ENCODE measurements around the gene GSTO2.

Gene GSTO2

DNA sequence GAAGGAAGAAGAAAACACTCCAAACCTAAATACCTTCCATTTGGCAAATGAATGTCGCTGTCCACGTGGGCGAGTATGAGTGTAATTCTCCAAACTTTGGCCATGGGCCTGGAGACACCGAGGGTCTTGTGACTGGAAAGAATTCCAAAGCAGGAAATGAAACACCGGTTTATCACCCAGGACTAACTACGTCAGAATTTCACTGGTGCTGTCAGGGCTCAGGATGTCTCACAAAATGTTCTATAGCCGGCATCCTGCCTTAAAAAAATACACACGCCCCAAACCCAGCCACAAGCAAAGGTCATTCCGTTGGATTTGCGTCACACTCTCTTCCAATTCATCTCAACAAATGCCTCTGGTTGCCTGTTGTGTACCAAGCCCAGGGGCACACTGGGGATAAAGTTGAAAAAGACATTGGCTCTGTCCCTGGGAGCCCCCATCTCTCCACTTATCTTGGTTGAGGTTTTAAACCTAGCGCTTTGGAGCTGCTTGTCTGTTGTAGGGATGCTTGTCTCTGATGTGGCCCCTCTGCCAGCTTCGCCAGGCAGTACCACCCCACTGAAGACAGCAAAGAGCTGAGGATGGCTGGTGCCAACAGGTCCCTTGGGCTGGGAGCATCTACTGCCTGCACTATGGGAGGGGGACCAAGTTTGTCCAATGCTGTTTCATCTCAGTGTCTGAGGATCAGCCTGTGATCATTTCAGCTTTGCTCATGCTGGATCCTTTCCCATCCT is 31.2 kb downstream of the GSTO2 start:
- H3K9ac ChIP-seq (ENCODE audit: low read depth, low read length, poor library complexity, severe bottlenecking) = no peak overlapping the region
- peak overlapping the region; percentile 19 for H3K4me2 ChIP-seq (ENCODE audit: low read depth, low read length, poor library complexity, severe bottlenecking)
- H2AFZ ChIP-seq (ENCODE audit: low read length) = no peak overlapping the region

DNA sequence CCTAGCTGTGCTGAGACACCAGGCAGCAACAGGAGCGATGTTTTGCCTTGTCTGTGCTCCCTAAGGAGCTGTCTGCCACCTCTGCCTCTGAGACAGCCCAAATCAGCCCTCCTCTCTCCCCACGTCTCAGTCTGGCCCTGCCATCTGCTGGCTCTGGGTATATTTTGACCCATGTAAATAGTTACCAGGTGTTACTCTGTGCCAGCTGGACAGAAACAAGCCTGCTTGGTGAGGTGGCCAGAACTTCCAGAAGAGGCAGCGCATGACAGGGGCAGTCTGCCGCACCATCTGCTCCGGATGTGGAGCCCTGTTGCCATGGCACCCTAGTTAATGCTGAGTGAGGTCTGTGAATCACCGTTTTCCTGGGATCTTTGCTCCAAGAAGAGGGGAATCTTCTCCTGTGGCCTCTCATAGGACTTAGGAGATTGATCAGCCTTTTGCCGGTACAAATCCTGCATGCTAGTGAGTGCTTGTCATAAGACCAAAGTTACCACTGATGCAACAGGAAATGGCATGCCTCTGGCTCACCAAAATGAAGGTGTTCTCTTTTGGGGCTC is 31.8 kb downstream of the GSTO2 start:
- no peak overlapping the region for H3K4me3 ChIP-seq (ENCODE audit: low read length, poor library complexity, severe bottlenecking)
- H3F3A ChIP-seq (ENCODE audit: low read depth) = no peaks in the 10 kb centered on the region
- H2AFZ ChIP-seq (ENCODE audit: low read length) = 0 out of 2 replicates have a peak overlapping the region, but pooled peaks have one; percentile 2

More for the DNA sequence above, 31.2 kb downstream of the GSTO2 start:
- no peaks in the 10 kb centered on the region for H3K79me2 ChIP-seq (ENCODE audit: insufficient read depth, low read length)
- H3K9me2 ChIP-seq (replicated peaks; ENCODE audit: low read depth, low read length) = no peaks in the 10 kb centered on the region
- H3F3A ChIP-seq (ENCODE audit: low read depth) = no peaks in the 10 kb centered on the region
- no peaks in the 10 kb centered on the region for H3K9me3 ChIP-seq (ENCODE audit: insufficient read depth, low read depth, low read length)
- no peak overlapping the region for H3K4me3 ChIP-seq (ENCODE audit: low read length, poor library complexity, severe bottlenecking)
- H3K4me1 ChIP-seq (ENCODE audit: insufficient read depth, low read length, poor library complexity, severe bottlenecking) = peaks cover 6% of the 10 kb centered on the region
- no peaks in the 10 kb centered on the region for H3K27me3 ChIP-seq (ENCODE audit: insufficient read depth, low read length, poor library complexity, severe bottlenecking)
- TF ChIP-seq EZH2phosphoT487 (IDR thresholded peaks at IDR 0.05; ENCODE audit: borderline replicate concordance) (no peak), CTCF (conservative IDR thresholded peaks at IDR 0.05; ENCODE audit: low read length) (no peak)
- H4K20me1 ChIP-seq (ENCODE audit: insufficient read depth, low read length, poor library complexity, severe bottlenecking) = no peaks in the 10 kb centered on the region
- H3K36me3 ChIP-seq (ENCODE audit: insufficient read depth, low read length) = no peaks in the 10 kb centered on the region

GRCh38 chr10:104301907-104302690 is 33.1 kb downstream of the GSTO2 start:
- peaks cover 6% of the 10 kb centered on the region for H3K4me1 ChIP-seq (ENCODE audit: insufficient read depth, low read length, poor library complexity, severe bottlenecking)
- H3K9ac ChIP-seq (ENCODE audit: low read depth, low read length, poor library complexity, severe bottlenecking) = no peak overlapping the region
- no peak overlapping the region for H3K4me2 ChIP-seq (ENCODE audit: low read depth, low read length, poor library complexity, severe bottlenecking)
- TF ChIP-seq EZH2phosphoT487 (IDR thresholded peaks at IDR 0.05; ENCODE audit: borderline replicate concordance) (no peak), CTCF (conservative IDR thresholded peaks at IDR 0.05; ENCODE audit: low read length) (no peak)
- H3K27me3 ChIP-seq (ENCODE audit: insufficient read depth, low read length, poor library complexity, severe bottlenecking) = no peaks in the 10 kb centered on the region
- H3K79me2 ChIP-seq (ENCODE audit: insufficient read depth, low read length) = no peaks in the 10 kb centered on the region
- no peak overlapping the region for H3K4me3 ChIP-seq (ENCODE audit: low read length, poor library complexity, severe bottlenecking)
- H3K36me3 ChIP-seq (ENCODE audit: insufficient read depth, low read length) = no peaks in the 10 kb centered on the region
- H3K9me2 ChIP-seq (replicated peaks; ENCODE audit: low read depth, low read length) = no peaks in the 10 kb centered on the region
- no peak overlapping the region for H2AFZ ChIP-seq (ENCODE audit: low read length)
- no peaks in the 10 kb centered on the region for H3K9me3 ChIP-seq (ENCODE audit: insufficient read depth, low read depth, low read length)
- H3F3A ChIP-seq (ENCODE audit: low read depth) = no peaks in the 10 kb centered on the region
- no peaks in the 10 kb centered on the region for H4K20me1 ChIP-seq (ENCODE audit: insufficient read depth, low read length, poor library complexity, severe bottlenecking)

More for the DNA sequence above, 31.8 kb downstream of the GSTO2 start:
- Histone ChIP-seq H3K9ac (ENCODE audit: low read depth, low read length, poor library complexity, severe bottlenecking) (no peak overlapping the region), H3K36me3 (ENCODE audit: insufficient read depth, low read length) (no peaks in the 10 kb centered on the region), H3K27me3 (ENCODE audit: insufficient read depth, low read length, poor library complexity, severe bottlenecking) (no peaks in the 10 kb centered on the region), H3K79me2 (ENCODE audit: insufficient read depth, low read length) (no peaks in the 10 kb centered on the region), H4K20me1 (ENCODE audit: insufficient read depth, low read length, poor library complexity, severe bottlenecking) (no peaks in the 10 kb centered on the region), H3K9me2 (replicated peaks; ENCODE audit: low read depth, low read length) (no peaks in the 10 kb centered on the region), H3K9me3 (ENCODE audit: insufficient read depth, low read depth, low read length) (no peaks in the 10 kb centered on the region), H3K4me1 (ENCODE audit: insufficient read depth, low read length, poor library complexity, severe bottlenecking) (peaks cover 6% of the 10 kb centered on the region), H3K4me2 (ENCODE audit: low read depth, low read length, poor library complexity, severe bottlenecking) (peak overlapping the region; percentile 19)
- no peak; the same call in 1 of the 2 replicates for TF ChIP-seq CTCF (conservative IDR thresholded peaks at IDR 0.05; ENCODE audit: low read length)
- TF ChIP-seq EZH2phosphoT487 (IDR thresholded peaks at IDR 0.05; ENCODE audit: borderline replicate concordance) = no peak

All from Loucy (cell line).